K562 (cell line): ENCODE results near the gene RNF32.

Source experiments
- GABPB2 ChIP-seq: fragments of 250-450 bp; sonication (Bioruptor Pico); conservative IDR thresholded peaks from 2 replicates; pipeline ENCODE4 v1.5.1; 2021; ENCODE audit warnings: mild to moderate bottlenecking
- HNRNPUL1 ChIP-seq: fragments of 200-400 bp; formaldehyde crosslinking; IDR thresholded peaks from 2 replicates; pipeline ENCODE4 v1.6.1; 2017; ENCODE audit warnings: low read length
- POLR2AphosphoS5 ChIP-seq: IDR thresholded peaks from 2 replicates; pipeline ENCODE4 v1.6.1; 2011; ENCODE audit warnings: mild to moderate bottlenecking, low read depth, low read length, moderate library complexity; ENCODE audit not compliant: control insufficient read depth, insufficient read depth
- TAF1 ChIP-seq: IDR thresholded peaks from 2 replicates; pipeline ENCODE4 v1.6.1; 2011; ENCODE audit warnings: mild to moderate bottlenecking, low read length, moderate library complexity; ENCODE audit not compliant: insufficient read depth, control insufficient read depth, severe bottlenecking; ENCODE audit errors: extremely low read depth
- TBL1XR1 ChIP-seq, 2 experiments: IDR thresholded peaks; 2 replicates each; pipeline ENCODE4 v1.6.1; 2012; ENCODE audit warnings: improper control_type of control experiment in 2 of 2, low read length in 2 of 2, mild to moderate bottlenecking in 1 of 2
- YY1 ChIP-seq, 3 experiments: IDR thresholded peaks; 2 replicates each; pipeline ENCODE4 v1.6.1; 2011; ENCODE audit warnings: low read length in 2 of 3, mild to moderate bottlenecking in 2 of 3, moderate library complexity in 2 of 3, borderline replicate concordance in 1 of 3, control low read depth in 1 of 3, low read depth in 1 of 3; ENCODE audit not compliant: insufficient read depth in 3 of 3, insufficient replicate concordance in 2 of 3, control insufficient read depth in 1 of 3, insufficient read length in 1 of 3; ENCODE audit errors: extremely low read depth in 1 of 3
- ZNF263 ChIP-seq: sonication (generic); formaldehyde crosslinking; IDR thresholded peaks from 2 replicates; pipeline ENCODE4 v1.8.0; 2022; ENCODE audit warnings: mild to moderate bottlenecking, missing genetic modification reagents, borderline replicate concordance
- TF ChIP-seq, protein P1 (sequence below): fragments of 450-650 bp; IDR thresholded peaks from 2 replicates; pipeline ENCODE4 v1.6.1; 2016; ENCODE audit warnings: antibody characterized with exemption
- TF ChIP-seq, protein P2 (sequence below): sonication (generic); formaldehyde crosslinking; IDR thresholded peaks from 2 replicates; pipeline ENCODE4 v1.5.0; 2020; ENCODE audit warnings: missing genetic modification reagents

DNA sequence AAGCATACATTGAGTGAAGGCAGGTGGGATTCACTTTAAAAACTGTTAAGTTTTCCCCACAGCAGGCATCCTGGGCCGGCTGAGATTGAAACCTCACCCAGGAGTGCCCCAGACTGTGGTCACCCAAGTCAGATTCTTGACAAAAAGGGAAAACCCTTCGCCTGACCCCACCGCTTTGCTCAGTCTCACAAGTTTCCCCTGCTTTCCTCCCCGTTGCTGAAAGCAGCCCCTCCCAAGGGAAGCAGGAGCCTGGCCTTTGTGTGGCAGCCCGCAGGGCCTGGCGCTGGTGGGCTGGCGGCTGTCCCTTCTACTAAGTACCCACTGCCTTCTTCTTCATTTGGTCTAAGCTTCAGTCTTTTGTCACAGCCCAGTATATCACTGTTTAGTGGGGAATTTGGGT is 16.0 kb downstream of the RNF32 start:
- TF ChIP-seq, protein P1, sequence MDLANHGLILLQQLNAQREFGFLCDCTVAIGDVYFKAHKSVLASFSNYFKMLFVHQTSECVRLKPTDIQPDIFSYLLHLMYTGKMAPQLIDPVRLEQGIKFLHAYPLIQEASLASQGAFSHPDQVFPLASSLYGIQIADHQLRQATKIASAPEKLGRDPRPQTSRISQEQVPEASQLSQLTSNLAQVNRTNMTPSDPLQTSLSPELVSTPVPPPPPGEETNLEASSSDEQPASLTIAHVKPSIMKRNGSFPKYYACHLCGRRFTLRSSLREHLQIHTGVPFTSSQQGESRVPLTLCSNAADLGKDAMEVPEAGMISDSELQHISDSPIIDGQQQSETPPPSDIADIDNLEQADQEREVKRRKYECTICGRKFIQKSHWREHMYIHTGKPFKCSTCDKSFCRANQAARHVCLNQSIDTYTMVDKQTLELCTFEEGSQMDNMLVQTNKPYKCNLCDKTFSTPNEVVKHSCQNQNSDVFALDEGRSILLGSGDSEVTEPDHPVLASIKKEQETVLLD: no peak
- TF ChIP-seq, protein P2, sequence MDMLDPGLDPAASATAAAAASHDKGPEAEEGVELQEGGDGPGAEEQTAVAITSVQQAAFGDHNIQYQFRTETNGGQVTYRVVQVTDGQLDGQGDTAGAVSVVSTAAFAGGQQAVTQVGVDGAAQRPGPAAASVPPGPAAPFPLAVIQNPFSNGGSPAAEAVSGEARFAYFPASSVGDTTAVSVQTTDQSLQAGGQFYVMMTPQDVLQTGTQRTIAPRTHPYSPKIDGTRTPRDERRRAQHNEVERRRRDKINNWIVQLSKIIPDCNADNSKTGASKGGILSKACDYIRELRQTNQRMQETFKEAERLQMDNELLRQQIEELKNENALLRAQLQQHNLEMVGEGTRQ (CRISPR knock-in tag): no peak
- TF ChIP-seq TAF1 (no peak), POLR2AphosphoS5 (no peak), TBL1XR1 (IDR thresholded peaks at IDR 0.05; ENCODE audit: low read length in 2 of 2) (no peak), ZNF263 (no peak), GABPB2 (CRISPR knock-in tag) (no peak), YY1 (IDR thresholded peaks at IDR 0.05; ENCODE audit: borderline replicate concordance in 1 of 3, control insufficient read depth in 1 of 3, extremely low read depth in 1 of 3, insufficient read depth in 3 of 3, insufficient read length in 1 of 3, insufficient replicate concordance in 2 of 3, low read depth in 1 of 3, low read length in 2 of 3) (no peak), HNRNPUL1 (no peak)
